NCI-H2029 (cell line): ENCODE results near the gene GP9.
A peak's percentile ranks its signal among the peaks of the same experiment; 100 is the strongest.

Experiments used
- DNase-seq: peaks from one replicate; lab custom pipeline; 2025; lab: John Stamatoyannopoulos, UW

GP9 gene

DNA sequence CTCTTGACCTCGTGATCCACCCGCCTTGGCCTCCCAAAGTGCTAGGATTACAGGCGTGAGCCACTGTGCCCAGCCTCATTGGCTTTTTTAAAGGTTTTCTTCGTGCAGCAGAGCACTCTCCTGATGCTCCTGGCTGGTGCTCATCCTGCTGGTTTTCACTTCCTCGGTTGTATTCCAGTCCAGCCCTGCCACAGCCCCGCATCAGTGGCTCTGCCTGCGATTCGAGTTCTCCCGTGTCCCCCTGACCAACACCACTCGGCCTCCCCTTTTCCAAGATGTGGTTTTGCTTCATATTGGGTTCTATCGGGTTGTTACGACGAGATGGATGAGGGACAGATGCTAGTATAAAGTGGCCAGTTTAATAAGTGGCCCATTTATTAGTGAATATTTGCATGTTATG lies 31.7 kb upstream of the GP9 start:
- DNase-seq, result no peak

- DNase-seq, result no peak
Observed at GRCh38 chr3:129030611-129031010, 30.0 kb upstream of the GP9 start.

DNA sequence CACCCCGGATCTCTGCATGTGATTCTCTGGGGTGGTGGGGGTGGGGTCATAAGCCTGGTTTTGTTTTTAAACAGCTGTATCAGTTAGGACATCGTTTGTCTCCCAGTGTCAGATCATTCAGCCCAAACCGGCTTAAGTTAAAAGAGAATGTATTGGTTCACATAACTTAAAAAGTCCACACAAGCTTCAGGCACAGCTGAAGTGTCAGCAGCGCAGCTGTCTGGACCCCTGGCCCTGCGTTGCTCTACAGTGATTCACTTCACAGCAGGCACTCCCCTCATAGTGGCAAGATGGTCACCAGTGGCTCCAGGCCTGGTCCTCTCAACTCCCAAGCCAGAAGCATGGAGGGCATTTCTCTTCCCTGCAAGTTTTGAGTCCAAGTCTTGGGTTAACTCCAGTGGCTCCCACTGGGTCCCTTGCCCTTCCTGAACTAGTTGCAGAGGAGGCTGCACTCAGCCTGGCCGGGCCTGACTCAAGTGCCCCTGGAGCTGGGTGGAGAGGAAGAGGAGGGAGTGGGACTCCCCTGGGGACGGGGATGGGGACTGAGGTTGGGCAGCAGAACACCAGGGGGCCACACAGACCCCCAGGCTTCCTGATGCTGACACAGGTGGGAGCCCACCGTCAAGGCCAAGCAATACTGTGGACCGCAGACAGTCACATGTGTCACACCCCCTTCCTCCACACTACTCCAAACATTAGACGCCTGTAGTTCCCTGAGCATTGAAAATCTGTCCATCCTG lies 28.9 kb upstream of the GP9 start:
- DNase-seq, result no peak

GRCh38 chr3:129032716-129033115 lies 27.9 kb upstream of the GP9 start:
- no peak for DNase-seq

DNA sequence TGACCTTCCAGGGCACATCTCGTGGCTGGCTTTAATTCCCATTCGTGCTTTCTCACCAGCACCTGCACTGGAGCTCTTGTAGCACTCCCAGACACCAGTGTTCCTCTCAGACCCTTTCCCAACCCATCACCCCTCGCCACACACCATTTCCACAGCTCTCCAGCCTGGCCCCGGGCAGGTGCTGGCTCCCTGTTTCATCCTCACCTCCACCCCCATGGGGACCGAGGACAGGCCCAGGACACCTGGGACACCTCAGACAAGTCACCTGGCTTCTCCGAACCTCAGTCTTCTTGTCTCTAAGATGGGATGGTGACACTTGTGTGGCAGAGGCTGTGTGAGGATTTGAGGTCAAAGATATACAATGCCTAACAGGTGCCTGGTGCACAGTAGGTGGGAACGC lies 27.4 kb upstream of the GP9 start:
- no peak for DNase-seq

DNA sequence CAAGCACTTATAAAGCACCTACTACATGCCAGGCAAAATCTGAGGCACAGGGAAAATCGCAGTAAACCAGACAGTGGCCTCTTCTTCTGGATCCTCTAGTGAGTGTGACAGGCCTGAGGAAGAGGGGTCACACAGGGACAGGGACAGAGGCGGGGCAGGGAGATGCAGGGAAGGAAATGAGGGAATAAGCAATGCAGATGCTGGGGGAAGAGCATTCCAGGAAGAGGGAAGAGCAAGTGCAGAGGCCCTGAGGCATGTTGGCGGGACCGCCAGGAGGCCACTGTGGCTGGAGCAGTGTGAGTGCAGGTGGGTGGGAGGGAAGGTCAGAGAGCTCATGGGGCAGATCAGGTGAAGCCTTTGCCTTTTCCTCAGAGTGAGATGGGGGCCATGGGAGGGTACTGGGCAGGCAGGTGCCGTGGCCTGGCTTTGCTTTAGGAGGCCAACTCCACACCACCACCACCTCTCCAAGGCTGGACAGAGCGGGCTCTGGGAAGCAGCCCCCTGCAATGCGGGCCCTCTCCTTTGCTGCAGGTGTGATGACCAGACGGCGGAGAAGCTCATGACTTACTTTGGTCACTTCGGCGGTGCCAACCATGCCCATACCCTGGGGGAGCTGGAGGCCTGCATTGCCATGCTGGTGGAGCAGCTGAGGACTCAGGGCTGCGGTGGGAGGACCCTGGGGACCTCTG lies 26.8 kb upstream of the GP9 start:
- no peak for DNase-seq

DNA sequence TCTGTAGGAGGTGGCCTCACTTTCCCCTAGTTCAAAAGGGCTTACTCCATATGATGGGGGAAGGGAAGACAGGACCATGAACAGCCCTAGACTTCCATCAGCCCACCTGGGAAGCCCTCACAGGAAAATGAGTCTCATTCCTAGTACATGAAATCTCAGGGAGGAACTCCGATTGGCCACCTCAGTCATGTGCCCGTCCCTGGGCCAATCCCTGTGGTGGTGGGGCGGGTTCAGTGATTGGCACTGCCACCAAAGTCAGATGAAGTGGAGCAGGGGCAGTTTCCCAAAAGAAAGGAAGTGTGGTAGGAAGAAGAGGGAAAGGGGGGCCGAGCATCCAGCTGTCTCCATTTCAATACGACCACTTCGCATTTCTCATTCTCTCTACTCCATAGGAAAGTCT lies 25.9 kb upstream of the GP9 start:
- no peak for DNase-seq

DNA sequence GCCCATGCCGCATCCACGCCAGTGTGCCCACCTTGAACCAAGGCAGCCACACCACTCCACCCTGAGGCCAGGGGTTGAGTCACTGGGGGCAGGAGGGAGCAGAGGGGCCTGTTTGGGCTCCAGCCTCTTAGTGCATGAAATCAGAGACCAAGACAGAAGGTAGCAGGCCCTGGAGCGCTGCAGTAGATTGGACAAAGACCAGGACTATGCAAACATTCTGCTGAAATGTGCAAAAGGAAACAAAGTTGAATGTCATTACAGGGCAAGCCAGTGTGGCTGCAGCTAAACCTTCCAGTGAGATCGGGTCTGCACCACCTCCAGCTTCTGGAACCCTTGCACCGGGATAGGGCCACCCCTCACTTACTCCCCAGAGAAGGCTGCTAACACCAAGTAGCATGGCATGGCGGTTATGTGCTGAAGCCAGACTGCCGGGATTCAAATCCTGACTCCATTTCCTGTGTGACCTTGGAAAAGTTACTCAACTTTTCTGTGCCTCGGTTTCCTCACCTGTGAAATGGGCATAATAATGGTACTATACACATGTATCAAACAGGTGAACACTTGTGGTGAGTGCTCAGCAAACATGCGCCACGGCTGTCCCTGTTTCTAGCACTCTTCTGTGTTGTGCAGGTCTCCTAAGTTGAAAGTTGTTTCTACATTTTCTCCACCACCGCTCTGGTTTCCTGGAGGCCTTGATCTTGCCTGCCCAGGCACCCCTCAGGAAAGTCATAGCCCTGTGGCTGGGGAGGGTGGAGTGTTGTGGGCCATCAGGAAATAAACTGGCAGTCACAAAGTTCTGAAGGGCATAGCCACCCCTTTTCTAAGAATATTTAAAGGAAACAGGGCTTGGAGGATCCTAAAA lies 25.0 kb upstream of the GP9 start:
- DNase-seq, result no peak

DNA sequence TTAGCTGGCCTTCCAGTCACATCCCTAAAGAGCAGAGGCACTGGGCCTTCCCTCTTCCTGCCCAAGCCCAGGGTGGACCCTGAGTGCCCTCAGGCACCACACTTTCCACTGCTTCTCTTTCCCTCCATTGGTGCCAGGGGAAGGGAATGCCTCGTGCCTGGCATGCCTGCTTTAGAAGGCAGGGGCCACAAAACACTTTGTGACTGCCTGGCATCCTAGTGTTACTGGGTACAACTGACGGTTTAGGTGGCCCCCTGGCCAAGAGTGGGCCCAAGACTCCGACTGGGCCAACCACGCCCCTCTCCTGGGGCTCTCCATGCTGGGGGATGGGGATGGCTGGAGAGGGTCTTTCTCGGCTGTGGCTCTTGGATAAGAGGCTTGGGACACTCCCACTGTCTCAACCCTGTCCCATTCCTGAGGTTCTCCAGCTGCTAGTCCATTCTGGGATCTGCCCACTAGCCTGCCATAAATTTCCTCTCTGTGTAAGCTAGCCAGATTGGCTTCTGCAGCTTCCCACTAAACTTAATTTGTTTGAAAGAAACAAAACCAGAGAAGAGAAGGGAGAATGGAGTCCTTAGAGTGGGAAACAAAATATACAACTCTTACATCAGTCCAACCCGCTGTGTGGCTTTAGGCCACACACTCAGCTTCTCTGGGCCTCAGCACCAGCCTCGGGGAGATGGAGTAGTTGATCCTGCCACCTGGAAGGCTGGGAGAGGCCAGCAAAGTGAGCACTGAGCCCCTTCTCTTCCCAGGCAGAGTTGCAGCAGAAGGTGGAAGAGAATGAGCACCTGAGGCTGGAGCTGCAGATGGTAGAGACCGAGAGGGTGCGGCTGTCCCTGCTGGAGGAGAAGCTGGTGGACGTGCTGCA lies 24.1 kb upstream of the GP9 start:
- DNase-seq, result no peak

GRCh38 chr3:129037093-129037419 lies 23.5 kb upstream of the GP9 start:
- no peak for DNase-seq

- no peak for DNase-seq
Observed at GRCh38 chr3:129038121-129038855, 22.3 kb upstream of the GP9 start.

DNA sequence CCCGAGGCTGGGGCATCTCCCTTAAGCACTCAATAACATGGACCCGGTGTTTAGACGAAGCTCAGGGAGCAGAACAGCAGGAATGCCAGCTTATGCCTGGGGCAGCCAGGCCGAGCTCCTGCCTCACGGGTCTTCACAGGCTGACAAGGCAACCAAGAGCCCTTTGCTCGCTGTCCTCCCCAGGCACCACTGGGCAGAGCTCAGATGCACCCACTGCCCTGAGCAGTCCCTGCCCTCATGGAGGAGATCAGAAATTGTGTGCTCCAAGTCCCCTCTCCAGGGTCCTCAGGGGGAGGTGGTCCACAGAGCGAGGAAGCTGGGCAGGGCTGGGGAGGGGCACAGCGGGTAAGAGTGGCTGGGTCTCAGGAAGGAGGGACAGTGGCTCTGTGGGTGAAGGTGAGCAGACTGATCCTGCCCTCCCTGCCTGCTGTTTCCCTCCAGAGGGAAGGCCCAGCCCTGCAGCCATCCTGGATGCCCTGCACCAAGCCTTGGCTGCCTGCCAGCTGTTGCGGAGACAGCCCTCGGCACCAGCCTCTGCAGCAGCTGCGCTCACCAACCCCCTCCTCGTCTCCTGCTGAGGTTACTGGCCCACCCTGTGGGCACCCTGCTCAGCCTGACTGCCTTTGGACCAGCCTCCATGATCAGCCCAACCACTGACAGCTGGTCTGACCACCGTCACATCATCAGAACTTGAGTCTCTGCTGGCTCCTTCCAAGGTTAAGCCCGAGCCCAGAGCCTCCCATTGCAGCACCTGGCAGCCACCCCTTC lies 21.1 kb upstream of the GP9 start:
- DNase-seq, result peak; percentile 51

DNA sequence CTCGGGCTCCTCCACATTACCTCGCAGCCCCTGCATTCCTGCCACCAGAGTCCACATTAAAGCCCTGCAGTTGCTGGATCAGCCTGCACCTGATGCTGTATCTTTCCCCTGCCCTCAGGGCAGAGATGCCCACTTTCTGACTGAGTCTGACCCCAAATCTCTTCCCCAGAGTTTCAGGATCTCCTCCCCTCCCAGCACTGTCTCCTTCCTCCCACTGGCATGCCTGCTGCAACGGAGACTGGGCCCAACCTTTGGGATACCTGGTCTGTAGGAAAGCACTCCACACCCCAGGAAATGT lies 20.6 kb upstream of the GP9 start:
- no peak for DNase-seq

DNA sequence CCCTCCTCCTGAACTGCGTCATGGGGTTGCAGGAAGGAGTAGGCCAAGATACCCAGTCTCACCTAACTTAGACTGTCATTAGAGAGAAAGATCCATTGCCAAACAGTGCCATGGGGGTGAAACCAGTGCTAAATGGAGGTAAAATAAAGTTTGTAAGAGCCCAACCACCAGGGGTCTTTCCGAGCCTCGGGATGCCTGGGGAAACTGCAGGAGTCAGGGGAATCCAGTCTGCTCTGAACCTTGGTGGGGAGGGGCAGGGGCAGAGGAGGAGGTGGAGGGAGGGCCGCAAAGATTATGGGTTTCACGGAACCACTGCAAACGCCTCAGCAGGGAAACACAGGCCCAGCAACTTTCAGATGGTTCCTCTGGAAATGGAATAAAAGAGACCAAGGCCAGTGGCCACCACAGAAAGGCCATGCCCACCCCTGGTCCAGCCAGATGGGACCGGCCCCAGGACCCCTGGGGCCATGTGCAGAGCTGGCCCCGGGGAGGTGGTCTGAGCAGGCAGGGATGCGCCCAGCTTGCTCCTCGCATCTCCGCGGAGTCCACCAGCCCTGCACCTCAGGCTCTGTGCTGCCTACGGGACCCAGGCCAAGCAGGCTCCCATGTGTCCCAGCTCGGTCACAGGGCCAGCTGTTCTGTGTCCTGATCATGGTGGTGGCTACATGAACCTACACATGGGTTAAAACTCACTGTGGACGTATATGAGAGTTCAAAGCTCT lies 19.8 kb upstream of the GP9 start:
- no peak for DNase-seq

- no peak for DNase-seq
Observed at GRCh38 chr3:129045675-129046036, 14.9 kb upstream of the GP9 start.

GRCh38 chr3:129046037-129046731 lies 14.4 kb upstream of the GP9 start:
- no peak for DNase-seq

DNA sequence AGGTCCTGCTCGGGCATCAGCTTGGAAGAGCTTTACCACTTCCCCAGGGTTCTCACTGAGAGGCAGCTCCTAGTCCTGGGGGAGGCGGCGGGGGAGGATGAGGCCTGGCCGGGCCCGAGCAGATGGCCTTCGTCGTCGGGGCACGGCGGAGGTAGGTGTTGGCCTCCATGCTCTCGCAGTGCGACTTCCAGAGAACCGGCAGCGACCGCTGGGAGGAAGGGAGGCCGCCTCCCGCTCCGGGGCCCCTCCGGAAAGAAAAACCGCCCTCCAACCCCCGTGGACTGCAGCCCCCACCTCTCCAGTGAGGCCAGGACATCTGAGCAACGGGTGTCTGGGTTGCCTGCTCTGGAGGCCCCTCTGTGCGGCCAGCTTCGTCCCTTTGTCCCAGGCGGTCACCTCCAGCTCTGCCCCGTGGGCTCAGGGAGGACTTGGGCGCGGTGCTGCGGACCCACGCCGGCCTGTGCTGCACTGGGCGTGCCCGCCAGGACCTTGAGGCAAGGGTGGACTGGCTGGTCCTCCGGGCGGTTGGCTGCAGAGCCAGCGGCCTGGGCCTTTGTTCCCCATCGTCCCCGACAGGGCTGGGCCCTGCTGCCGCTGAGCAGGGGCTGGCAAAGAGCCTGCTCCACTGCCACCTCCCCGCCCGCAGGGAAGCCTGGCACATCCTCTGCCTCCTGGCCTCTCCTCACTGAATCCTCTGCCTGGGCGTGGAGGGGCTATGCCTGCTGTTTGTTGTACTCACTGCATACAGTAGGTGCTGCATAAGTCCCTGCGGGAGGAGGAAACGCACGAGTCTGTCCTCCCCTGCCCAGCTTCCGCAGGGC lies 13.6 kb upstream of the GP9 start:
- DNase-seq, result no peak

- DNase-seq, result no peak
Observed at GRCh38 chr3:129047553-129047839, 13.1 kb upstream of the GP9 start.
